ENCODE results near the gene MED15.

- TF ChIP-seq CTCF (IDR thresholded peaks at IDR 0.05) (no peak), POLR2A (IDR thresholded peaks at IDR 0.05) (no peak), POLR2AphosphoS5 (IDR thresholded peaks at IDR 0.05) (no peak)
Observed at GRCh38 chr22:20514658-20515406, 7.4 kb downstream of the MED15 start.
